GM12878 (cell line): ENCODE data around the gene CDC20B. TPM values are rescaled to one million over a fixed set of nuclear protein-coding genes. Genes with fewer than 3 reads are reported as not detected.

ENCODE experiments used
- ATAC-seq: fragments of 200-7000 bp; cut with Tn5 transposase; 3 replicates; pipeline ENCODE4 v1.9.1; 2020; ENCODE audit warnings: mild to moderate bottlenecking, moderate library complexity
- BruUV-seq: library from RNA; stranded (reverse); fragments of 400-500 nt; replicated peaks from 2 replicates; lab custom pipeline; 2021; lab: Mats Ljungman, UMichigan
- CTCF ChIA-PET: fragments of 300-600 bp; sonication (Branson Sonifier 250); formaldehyde crosslinking; extraction: SDS; loops from one replicate; lab custom pipeline; 2021; ENCODE audit warnings: inconsistent platforms; lab: Yijun Ruan, JAX
- POLR2A ChIA-PET: fragments of 350-600 bp; formaldehyde crosslinking; extraction: SDS; loops from one replicate; lab custom pipeline; 2021; ENCODE audit warnings: inconsistent platforms; lab: Charles Lee
- RAD21 ChIA-PET: fragments of 300-600 bp; sonication (Branson Sonifier 250); formaldehyde crosslinking; loops from one replicate; lab custom pipeline; 2023; ENCODE audit warnings: antibody characterized with exemption; ENCODE audit not compliant: unreplicated experiment; lab: Charles Lee
- SMC1A ChIA-PET: fragments of 300-600 bp; sonication (Branson Sonifier 250); formaldehyde crosslinking; loops from one replicate; lab custom pipeline; 2023; ENCODE audit not compliant: unreplicated experiment, uncharacterized antibody; lab: Charles Lee
- DNase-seq: peaks from one replicate; pipeline ENCODE4 v3.0.0-alpha.2; 2011; ENCODE audit warnings: low read depth, low spot score
- FAIRE-seq: peaks from 3 replicates; lab custom pipeline; 2011; peaks lifted over from hg19 to GRCh38; lab: Jason Lieb, UNC
- H2AFZ ChIP-seq: 2 replicates; pipeline ENCODE4 v1.6.0; 2011; ENCODE audit warnings: low read depth, low read length, control low read depth; ENCODE audit not compliant: control insufficient read depth
- H3K27ac ChIP-seq: 2 replicates; pipeline ENCODE4 v1.5.1; 2011; ENCODE audit warnings: control low read depth; ENCODE audit not compliant: control insufficient read depth, insufficient read depth
- H3K27me3 ChIP-seq, 2 experiments: replicated peaks in 1 of 2; 2 replicates each; pipeline versions ENCODE4 v1.6.0 to v1.6.1; 2011; ENCODE audit warnings: low read length in 1 of 2; ENCODE audit not compliant: control insufficient read depth in 2 of 2, insufficient read depth in 2 of 2
- H3K36me3 ChIP-seq, 2 experiments: 2 replicates each; pipeline ENCODE4 v1.5.1; 2011; ENCODE audit warnings: low read length in 1 of 2; ENCODE audit not compliant: control insufficient read depth in 2 of 2, insufficient read depth in 2 of 2
- H3K4me1 ChIP-seq: 2 replicates; pipeline ENCODE4 v1.6.1; 2011; ENCODE audit warnings: mild to moderate bottlenecking, low read length, moderate library complexity, mixed read lengths; ENCODE audit not compliant: control insufficient read depth, insufficient read depth
- H3K4me2 ChIP-seq: 2 replicates; pipeline ENCODE4 v1.6.0; 2011; ENCODE audit warnings: control low read depth; ENCODE audit not compliant: control insufficient read depth, insufficient read depth
- H3K4me3 ChIP-seq: fragments of 200-600 bp; sonication (generic); 2 replicates; pipeline ENCODE4 v1.5.1; 2016
- H3K79me2 ChIP-seq: 2 replicates; pipeline ENCODE4 v1.6.0; 2011; ENCODE audit warnings: low read length; ENCODE audit not compliant: control insufficient read depth, insufficient read depth
- H3K9ac ChIP-seq: 2 replicates; pipeline ENCODE4 v1.8.0; 2011; ENCODE audit warnings: low read length, control low read depth, mixed read lengths; ENCODE audit not compliant: control insufficient read depth, insufficient read depth
- H3K9me3 ChIP-seq: replicated peaks from 3 replicates; pipeline ENCODE4 v1.5.1; 2011; ENCODE audit warnings: mild to moderate bottlenecking, low read length; ENCODE audit not compliant: control insufficient read depth, insufficient read depth
- H4K20me1 ChIP-seq: 2 replicates; pipeline ENCODE4 v1.6.0; 2011; ENCODE audit not compliant: control insufficient read depth, insufficient read depth
- ASH2L ChIP-seq: fragments of 300-600, 200-600 bp; sonication (generic); IDR thresholded peaks from 2 replicates; pipeline ENCODE4 v1.6.1; 2017; ENCODE audit warnings: low read depth, mild to moderate bottlenecking, borderline replicate concordance
- CHD1 ChIP-seq: IDR thresholded peaks from 2 replicates; pipeline ENCODE4 v1.6.1; 2012; ENCODE audit warnings: low read depth, low read length, improper control_type of control experiment
- CHD4 ChIP-seq: fragments of 200-600 bp; sonication (generic); IDR thresholded peaks from 2 replicates; pipeline ENCODE4 v1.6.1; 2016; ENCODE audit warnings: mild to moderate bottlenecking
- ETV6 ChIP-seq, 2 experiments: fragments of 450-650 bp in 1 of 2; IDR thresholded peaks in 1 of 2; conservative IDR thresholded peaks in 1 of 2; 2 replicates each; pipeline ENCODE4 v1.6.1; 2014; ENCODE audit warnings: antibody characterized with exemption in 1 of 2, borderline replicate concordance in 1 of 2, low read depth in 1 of 2, mild to moderate bottlenecking in 1 of 2, moderate library complexity in 1 of 2
- HDAC2 ChIP-seq: fragments of 200-600 bp; sonication (generic); IDR thresholded peaks from 2 replicates; pipeline ENCODE4 v1.6.1; 2017
- HDAC6 ChIP-seq: fragments of 200-600 bp; sonication (generic); IDR thresholded peaks from one replicate; pipeline ENCODE4 v1.8.0; 2017; ENCODE audit warnings: antibody characterized with exemption; ENCODE audit not compliant: unreplicated experiment
- HDGF ChIP-seq: fragments of 450-650 bp; IDR thresholded peaks from 2 replicates; pipeline ENCODE4 v1.6.1; 2016; ENCODE audit warnings: antibody characterized with exemption
- IKZF2 ChIP-seq, 2 experiments: fragments of 450-650 bp; IDR thresholded peaks; 2 replicates each; pipeline ENCODE4 v1.6.1; 2017; ENCODE audit warnings: mild to moderate bottlenecking in 2 of 2, moderate library complexity in 2 of 2
- MEF2A ChIP-seq: IDR thresholded peaks from 2 replicates; pipeline ENCODE4 v1.6.1; 2011; ENCODE audit warnings: low read depth, mild to moderate bottlenecking, low read length, moderate library complexity; ENCODE audit not compliant: insufficient read depth
- NFXL1 ChIP-seq: fragments of 450-650 bp; IDR thresholded peaks from 2 replicates; pipeline ENCODE4 v1.6.1; 2017; ENCODE audit warnings: antibody characterized with exemption, mild to moderate bottlenecking, borderline replicate concordance
- POU2F2 ChIP-seq: IDR thresholded peaks from 3 replicates; pipeline ENCODE4 v1.6.1; 2011; ENCODE audit warnings: low read depth, mild to moderate bottlenecking, low read length, borderline replicate concordance
- RAD51 ChIP-seq: fragments of 450-650 bp; IDR thresholded peaks from 2 replicates; pipeline ENCODE4 v1.6.1; 2016; ENCODE audit warnings: moderate library complexity, mild to moderate bottlenecking, inconsistent platforms
- SMAD1 ChIP-seq: fragments of 450-650 bp; IDR thresholded peaks from 2 replicates; pipeline ENCODE4 v1.6.1; 2018; ENCODE audit warnings: mild to moderate bottlenecking, low read depth; ENCODE audit not compliant: partially characterized antibody
- TARDBP ChIP-seq: IDR thresholded peaks from 2 replicates; pipeline ENCODE4 v1.6.1; 2016; ENCODE audit warnings: borderline replicate concordance
- WRNIP1 ChIP-seq: IDR thresholded peaks from 2 replicates; pipeline ENCODE4 v1.6.1; 2011; ENCODE audit warnings: low read depth, low read length, improper control_type of control experiment, borderline replicate concordance
- ZBTB4 ChIP-seq: fragments of 450-650 bp; formaldehyde crosslinking; IDR thresholded peaks from 2 replicates; pipeline ENCODE4 v1.4.0; 2022; ENCODE audit warnings: mild to moderate bottlenecking, moderate library complexity
- ZNF687 ChIP-seq: fragments of 450-650 bp; IDR thresholded peaks from 2 replicates; pipeline ENCODE4 v1.6.1; 2017; ENCODE audit warnings: mild to moderate bottlenecking, moderate library complexity
- WGBS: methylation state at CpG from one replicate; pipeline ENCODE4 v1.1.6; 2016; ENCODE audit warnings: low lambda C conversion rate; ENCODE audit not compliant: insufficient replicate concordance, insufficient coverage; ENCODE audit errors: missing lambda C conversion rate; 5-methylcytosine and 5-hydroxymethylcytosine counted together
- in situ Hi-C: fragments of 300-500 bp; cut with MboI; formaldehyde crosslinking; loops from 9 replicates; pipeline ENCODE4 v1.14.3; 2018; ENCODE audit warnings: mixed read lengths
- intact Hi-C: fragments of 100-400 bp; cut with micrococcal nuclease; formaldehyde crosslinking; loops from one replicate; pipeline ENCODE4 v1.14.2; 2022; ENCODE audit not compliant: unreplicated experiment
- polyA plus RNA-seq, 11 experiments: library from polyadenylated mRNA; depleted of rRNA in 4 of 11; unstranded in 6 of 11; stranded (reverse) in 5 of 11; fragments of >200 nt; fragmentation: Nextera tagmentation in 4 of 11; fragmentation: Illumina TruSeq in 1 of 11; extraction: Ambion mirVana in 4 of 11; extraction: Trizol in 1 of 11; gene quantifications; 1 replicate in 1 of 11; 2 replicates in 10 of 11; pipeline versions ENCODE4 v1.2.1 to v1.2.3, GENCODE V29; 2011 to 2016; ENCODE audit warnings: inconsistent platforms in 2 of 11, missing spikeins in 2 of 11, low read depth in 1 of 11
- total RNA-seq, 4 experiments: library from RNA; depleted of rRNA in 3 of 4; stranded (reverse); fragments of >200 nt in 3 of 4; fragmentation: Illumina TruSeq in 1 of 4; extraction: Trizol in 1 of 4; gene quantifications; 2 replicates each; pipeline versions ENCODE4 v1.2.1 to v1.2.3, GENCODE V29; 2013 to 2021

CDC20B gene
- total and polyA plus RNA-seq, 10 of the 15 experiments (the other 5 are each of a cell fraction or from before 2014, with no cell fraction given): 0.05 to 0.11 TPM; not detected in 8

DNA sequence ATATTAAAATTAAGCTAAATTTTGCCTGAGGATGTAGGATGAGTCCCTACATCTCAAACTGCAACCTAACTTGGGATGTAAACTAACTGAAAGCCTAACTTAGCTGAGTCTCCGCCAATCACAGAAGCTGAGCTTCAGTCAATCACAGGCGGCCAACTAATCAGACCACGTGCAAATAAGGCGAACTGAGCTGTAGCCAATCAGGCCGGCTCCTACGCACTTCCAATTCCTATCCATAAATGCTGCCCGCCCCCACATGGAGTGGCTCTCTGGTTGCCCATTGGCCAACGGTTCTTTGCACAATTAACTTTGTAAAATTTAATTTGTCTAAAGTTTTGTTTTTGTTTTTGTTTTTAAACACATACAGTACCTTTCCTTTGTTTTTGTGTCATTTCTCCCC, 26.9 kb downstream of the CDC20B start:
- ChIA-PET CTCF (interaction anchor here (0.8 to 3.8 kb wide), 15 partner anchors 8 to 629 kb away, joined by 3 to 38 read pairs (median 3); partner anchors contain the start of gene SNX18), RAD21 (interaction anchor here (1.6 to 1.7 kb wide), 2 partner anchors 202 to 240 kb away, joined by 4 to 7 read pairs; no protein-coding TSS in a partner anchor), POLR2A (no interaction called here), SMC1A (interaction anchor here (1.2 to 1.7 kb wide), 3 partner anchors 202 to 630 kb away, joined by 3 to 13 read pairs (median 7); no protein-coding TSS in a partner anchor)
- Histone ChIP-seq H3K4me1 (no peaks in the 10 kb centered on the region), H3K9me3 (no peaks in the 10 kb centered on the region), H2AFZ (no peak overlapping the region), H3K36me3 (no peaks in the 10 kb centered on the region), H3K9ac (no peak overlapping the region), H3K27ac (no peak overlapping the region), H3K79me2 (no peaks in the 10 kb centered on the region), H4K20me1 (no peaks in the 10 kb centered on the region), H3K4me3 (no peak overlapping the region), H3K27me3 (0 out of 4 replicates have a peak, but pooled peaks cover 0 to 2% of the 10 kb centered on the region in 2 experiments), H3K4me2 (no peak overlapping the region)
- intact Hi-C loops: loop anchor here (1.0 kb wide), 3 partner anchors 202 to 629 kb away; partner anchors contain the start of gene SNX18
- DNase-seq (no peak), ATAC-seq (no peak), FAIRE-seq (no peak)
- TF ChIP-seq ETV6 (conservative IDR thresholded peaks at IDR 0.05 in 1 of 2, IDR thresholded peaks at IDR 0.05 in 1 of 2; ENCODE audit: borderline replicate concordance in 1 of 2, low read depth in 1 of 2) (no peak), IKZF2 (IDR thresholded peaks at IDR 0.05) (no peak), TARDBP (no peak), POU2F2 (no peak), CHD4 (no peak), HDAC6 (no peak), NFXL1 (no peak), ZBTB4 (CRISPR knock-in tag) (no peak), ASH2L (no peak), CHD1 (no peak), HDGF (no peak), WRNIP1 (no peak), RAD51 (no peak), MEF2A (no peak), HDAC2 (no peak), SMAD1 (no peak), ZNF687 (no peak)
- in situ Hi-C loops: no loop called here
- no TSS peak for BruUV-seq
- WGBS: 36% methylated on average over 8 of the region's 8 CpGs
